GM12873 (cell line): ENCODE data around the gene RNF215.

Experiments used
- CTCF ChIP-seq: IDR thresholded peaks from 2 replicates; pipeline ENCODE4 v1.5.1; 2012; ENCODE audit warnings: low read depth, mild to moderate bottlenecking, moderate library complexity, low read length, control low read depth; ENCODE audit not compliant: insufficient read depth; ENCODE audit errors: missing control alignments

The RNF215 gene

GRCh38 chr22:30351226-30351625 lies 36.0 kb downstream of the RNF215 start:
- no peak for TF ChIP-seq CTCF

GRCh38 chr22:30348809-30349208 lies 38.4 kb downstream of the RNF215 start:
- no peak for TF ChIP-seq CTCF

GRCh38 chr22:30348404-30348803 lies 38.8 kb downstream of the RNF215 start:
- TF ChIP-seq CTCF = no peak

GRCh38 chr22:30347255-30347892 lies 39.8 kb downstream of the RNF215 start:
- no peak for TF ChIP-seq CTCF

GRCh38 chr22:30344447-30345200 lies 42.6 kb downstream of the RNF215 start:
- no peak for TF ChIP-seq CTCF

GRCh38 chr22:30340911-30341685 lies 46.1 kb downstream of the RNF215 start:
- TF ChIP-seq CTCF = no peak

- TF ChIP-seq CTCF = no peak
These were observed 48.4 kb downstream of the RNF215 start for GRCh38 chr22:30338802-30339201.
